CD4-positive, CD25-positive, alpha-beta regulatory T cell (primary cell): ENCODE measurements around the gene EFNB2. TPM values are rescaled to one million over a fixed set of nuclear protein-coding genes. Genes with fewer than 3 reads are reported as not detected.
A peak's percentile ranks its signal among the peaks of the same experiment; 100 is the strongest.

Experiments used
- ATAC-seq, 2 donors: fragments of 150-1000 bp; cut with Tn5 transposase; one replicate each; pipeline ENCODE4 v1.10.0; 2021; ENCODE audit warnings: low read depth in 2 of 2, moderate number of reproducible peaks in 2 of 2, moderate library complexity in 1 of 2
- DNase-seq, 3 donors: peaks; one replicate each; pipeline versions ENCODE4 v3.0.0 to v3.0.0-alpha.2; 2012 to 2022; ENCODE audit warnings: mixed read lengths in 1 of 3
- H3K27ac ChIP-seq: one replicate; pipeline ENCODE4 v1.7.0; 2013; ENCODE audit warnings: mild to moderate bottlenecking, low read length; ENCODE audit not compliant: insufficient read depth, poor library complexity, severe bottlenecking
- H3K27me3 ChIP-seq: one replicate; pipeline ENCODE4 v1.7.0; 2013; ENCODE audit warnings: low read length; ENCODE audit not compliant: control insufficient read depth, insufficient read depth
- H3K36me3 ChIP-seq: one replicate; pipeline ENCODE4 v1.7.0; 2013; ENCODE audit warnings: mild to moderate bottlenecking, low read length, moderate library complexity; ENCODE audit not compliant: control insufficient read depth, insufficient read depth
- H3K4me1 ChIP-seq: 2 replicates; pipeline ENCODE4 v1.7.0; 2013; ENCODE audit warnings: mild to moderate bottlenecking, low read length; ENCODE audit not compliant: insufficient read depth, control insufficient read depth, poor library complexity, severe bottlenecking
- H3K4me3 ChIP-seq: one replicate; pipeline ENCODE4 v1.7.0; 2013; ENCODE audit warnings: low read depth, mild to moderate bottlenecking, low read length, moderate library complexity
- H3K9me3 ChIP-seq, 2 experiments: 1 replicate in 1 of 2; 2 replicates in 1 of 2; pipeline ENCODE4 v1.7.0; 2013; ENCODE audit warnings: low read length in 2 of 2, mild to moderate bottlenecking in 1 of 2, moderate library complexity in 1 of 2; ENCODE audit not compliant: control insufficient read depth in 2 of 2
- H3K27ac Mint-ChIP-seq, 3 donors: one replicate each; pipeline ENCODE4 v1.8.0; 2020 to 2022; ENCODE audit warnings: mild to moderate bottlenecking in 3 of 3, mixed read lengths in 3 of 3, moderate library complexity in 2 of 3
- H3K27me3 Mint-ChIP-seq: one replicate; pipeline ENCODE4 v1.8.0; 2022; ENCODE audit warnings: mild to moderate bottlenecking, mixed read lengths
- H3K36me3 Mint-ChIP-seq: one replicate; pipeline ENCODE4 v1.8.0; 2020; ENCODE audit warnings: mixed read lengths
- H3K4me1 Mint-ChIP-seq, 4 donors: one replicate each; pipeline ENCODE4 v1.8.0; 2020 to 2022; ENCODE audit warnings: mixed read lengths in 4 of 4, mild to moderate bottlenecking in 1 of 4
- H3K4me3 Mint-ChIP-seq, 4 donors: one replicate each; pipeline ENCODE4 v1.8.0; 2020 to 2022; ENCODE audit warnings: mild to moderate bottlenecking in 4 of 4, mixed read lengths in 4 of 4, moderate library complexity in 3 of 4
- H3K9me3 Mint-ChIP-seq, 7 donors: one replicate each; pipeline ENCODE4 v1.8.0; 2020 to 2022; ENCODE audit warnings: mixed read lengths in 7 of 7, mild to moderate bottlenecking in 3 of 7, moderate library complexity in 2 of 7
- polyA plus RNA-seq, 4 donors: library from polyadenylated mRNA; unstranded; fragments of 300-500 nt; fragmentation: Illumina TruSeq; gene quantifications; one replicate each; pipeline ENCODE4 v1.2.3, GENCODE V29; 2021
- total RNA-seq: library from RNA; stranded (reverse); gene quantifications from one replicate; pipeline ENCODE4 v1.2.3, GENCODE V29; 2022

The EFNB2 gene
- total and polyA plus RNA-seq, 5 donors from 2014 or later: 0.20 to 0.49 (median 0.27) TPM; not detected in 2

DNA sequence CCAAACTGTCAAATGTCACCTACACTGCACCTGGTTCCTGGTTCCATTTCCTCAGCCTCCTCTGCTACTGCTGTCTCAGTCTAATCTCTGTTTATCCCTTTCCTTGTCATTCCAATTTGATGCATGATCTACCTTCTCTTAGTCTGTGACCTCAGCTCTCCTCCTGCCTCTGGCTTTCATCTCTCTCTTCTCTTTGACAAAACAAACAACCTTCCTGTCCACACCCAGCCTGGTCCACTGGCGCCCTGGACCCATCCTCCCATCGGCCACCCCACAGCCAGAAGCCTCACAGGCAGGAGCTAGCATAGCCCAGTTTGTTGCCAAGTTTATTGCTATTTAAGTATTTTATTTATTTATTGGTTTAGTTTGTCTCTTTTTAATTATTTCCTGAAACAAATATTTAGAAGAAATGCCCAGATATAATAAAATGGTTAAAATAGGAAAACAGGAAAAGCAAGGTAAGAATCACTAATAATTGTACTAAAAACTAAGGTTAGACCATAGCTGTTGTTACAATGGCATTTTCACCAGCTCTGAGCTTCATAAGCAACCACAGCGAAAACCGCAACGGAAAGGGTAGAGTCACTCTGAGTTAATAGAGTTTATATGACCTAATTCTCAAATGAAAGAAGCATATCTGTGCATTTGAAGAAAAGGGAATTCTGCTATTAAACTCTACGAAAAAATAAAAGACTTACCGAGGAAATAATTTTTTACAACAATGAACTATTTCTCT, 68.6 kb downstream of the EFNB2 start:
- H3K9me3 ChIP-seq: no peaks in the 10 kb centered on the region
- DNase-seq (no peak), ATAC-seq (no peak)
- H3K27ac ChIP-seq: no peak overlapping the region
- H3K4me1 ChIP-seq: no peaks in the 10 kb centered on the region
- H3K27me3 ChIP-seq: no peaks in the 10 kb centered on the region
- Mint-ChIP-seq H3K9me3 (no peaks in the 10 kb centered on the region), H3K36me3 (no peaks in the 10 kb centered on the region), H3K27me3 (peaks cover 4% of the 10 kb centered on the region), H3K4me1 (no peaks in the 10 kb centered on the region), H3K27ac (peak overlapping the region in 1 of 3 donors; percentile 5), H3K4me3 (no peak overlapping the region)
- no peak overlapping the region for H3K4me3 ChIP-seq
- no peaks in the 10 kb centered on the region for H3K36me3 ChIP-seq

DNA sequence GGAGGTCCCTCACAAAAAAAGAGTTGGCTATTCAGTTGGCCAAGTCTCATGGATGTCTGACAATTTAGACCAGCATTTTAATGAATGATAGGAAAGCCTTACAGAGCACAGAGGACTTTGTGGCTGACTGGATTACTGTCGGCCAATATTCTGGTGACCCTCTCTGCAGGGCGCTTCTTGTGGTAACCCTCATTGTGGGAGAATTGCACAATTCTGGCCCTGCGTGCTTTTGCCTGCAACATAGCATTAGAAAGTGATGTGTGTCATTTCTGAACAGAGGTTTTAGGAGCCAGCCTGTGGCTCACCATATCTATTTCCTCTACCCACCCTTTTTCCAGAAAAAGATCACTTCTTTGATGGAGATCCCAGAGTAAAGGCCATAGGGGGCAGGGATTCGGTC, 71.4 kb downstream of the EFNB2 start:
- Histone ChIP-seq H3K9me3 (no peaks in the 10 kb centered on the region), H3K36me3 (no peaks in the 10 kb centered on the region), H3K27me3 (no peaks in the 10 kb centered on the region), H3K4me1 (no peaks in the 10 kb centered on the region), H3K4me3 (no peak overlapping the region), H3K27ac (no peak overlapping the region)
- ATAC-seq: no peak
- Mint-ChIP-seq H3K4me3 (no peak overlapping the region), H3K9me3 (no peaks in the 10 kb centered on the region), H3K27me3 (no peaks in the 10 kb centered on the region), H3K36me3 (no peaks in the 10 kb centered on the region), H3K27ac (peak overlapping the region in 1 of 3 donors; percentile 18), H3K4me1 (no peaks in the 10 kb centered on the region)
- DNase-seq: no peak

DNA sequence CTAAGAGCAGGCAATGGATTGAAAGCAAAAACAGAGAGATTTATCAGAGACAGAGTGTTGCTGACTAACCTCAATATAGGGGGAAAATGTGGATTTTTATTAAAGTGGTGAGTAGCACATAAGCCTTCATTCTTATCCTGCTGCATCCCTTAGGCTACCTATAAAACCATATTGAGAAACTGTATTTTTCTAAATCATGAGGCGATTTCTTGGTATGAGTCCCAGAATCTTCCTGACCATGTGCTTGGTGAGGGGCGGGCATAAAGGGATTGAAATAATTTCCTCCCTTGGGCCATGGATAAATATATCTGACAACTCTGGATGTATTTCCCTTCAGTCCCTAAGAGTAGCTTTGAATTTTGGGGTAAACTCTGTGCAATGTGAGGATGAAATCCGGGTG, 72.8 kb downstream of the EFNB2 start:
- H3K27ac Mint-ChIP-seq: no peak overlapping the region
- Histone ChIP-seq H3K9me3 (no peaks in the 10 kb centered on the region), H3K4me1 (no peaks in the 10 kb centered on the region), H3K27ac (no peak overlapping the region), H3K4me3 (no peak overlapping the region), H3K36me3 (no peaks in the 10 kb centered on the region), H3K27me3 (no peaks in the 10 kb centered on the region)
- H3K4me3 Mint-ChIP-seq: no peak overlapping the region
- DNase-seq (no peak), ATAC-seq (no peak)
- H3K27me3 Mint-ChIP-seq: no peaks in the 10 kb centered on the region
- H3K9me3 Mint-ChIP-seq: no peaks in the 10 kb centered on the region
- no peaks in the 10 kb centered on the region for H3K36me3 Mint-ChIP-seq
- H3K4me1 Mint-ChIP-seq: no peaks in the 10 kb centered on the region

DNA sequence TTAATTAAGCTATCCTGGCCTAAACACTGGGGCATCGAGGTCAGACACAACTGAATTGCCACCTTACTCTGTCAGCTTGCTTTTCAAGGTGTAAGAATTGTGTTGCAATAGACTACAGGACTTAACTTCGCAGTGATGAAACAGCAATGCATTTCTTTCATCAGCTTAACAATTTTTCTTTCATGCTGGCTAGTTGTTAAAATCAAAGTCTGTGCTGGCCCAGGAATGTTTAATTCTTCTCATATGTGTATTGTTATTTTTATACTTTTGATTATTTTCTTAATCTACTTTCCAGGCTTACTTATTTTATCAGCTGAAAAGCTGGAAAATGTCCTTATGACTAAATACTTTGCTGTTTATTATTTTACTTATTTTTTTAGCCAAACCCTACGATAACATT, 79.7 kb downstream of the EFNB2 start:
- Mint-ChIP-seq H3K27me3 (peaks cover 8% of the 10 kb centered on the region), H3K36me3 (no peaks in the 10 kb centered on the region), H3K27ac (no peak overlapping the region), H3K4me1 (no peaks in the 10 kb centered on the region), H3K9me3 (peaks cover 0 to 2% (median 0%) of the 10 kb centered on the region in 7 donors), H3K4me3 (no peak overlapping the region)
- no peaks in the 10 kb centered on the region for H3K27me3 ChIP-seq
- H3K4me1 ChIP-seq: no peaks in the 10 kb centered on the region
- DNase-seq (no peak), ATAC-seq (no peak)
- H3K4me3 ChIP-seq: no peak overlapping the region
- no peak overlapping the region for H3K27ac ChIP-seq
- H3K36me3 ChIP-seq: no peaks in the 10 kb centered on the region
- no peaks in the 10 kb centered on the region for H3K9me3 ChIP-seq

DNA sequence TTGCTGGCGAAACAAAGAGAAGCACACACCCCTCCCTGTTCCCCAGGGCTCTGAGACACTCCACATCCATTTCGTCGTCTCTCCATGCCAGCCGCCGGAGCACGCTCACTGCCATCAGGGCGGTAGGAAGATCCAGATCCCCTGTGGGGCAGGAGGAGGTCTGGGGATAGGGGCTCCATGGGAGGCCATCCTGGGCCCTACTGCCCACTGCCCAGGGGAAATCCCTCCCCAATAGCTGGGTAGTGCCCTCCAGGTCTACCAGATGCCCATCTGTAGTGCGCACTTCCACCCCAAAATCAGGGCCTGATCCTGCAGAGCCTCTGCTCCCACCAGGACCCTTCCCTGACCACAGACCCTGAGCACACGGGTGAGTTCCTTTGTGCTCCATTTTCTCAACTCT, 80.3 kb downstream of the EFNB2 start:
- Histone ChIP-seq H3K4me3 (no peak overlapping the region), H3K36me3 (no peaks in the 10 kb centered on the region), H3K4me1 (no peaks in the 10 kb centered on the region), H3K27me3 (no peaks in the 10 kb centered on the region), H3K27ac (no peak overlapping the region), H3K9me3 (no peaks in the 10 kb centered on the region)
- DNase-seq: no peak
- H3K4me3 Mint-ChIP-seq: no peak overlapping the region
- no peak overlapping the region for H3K27ac Mint-ChIP-seq
- peaks cover 8% of the 10 kb centered on the region for H3K27me3 Mint-ChIP-seq
- H3K4me1 Mint-ChIP-seq: no peaks in the 10 kb centered on the region
- H3K9me3 Mint-ChIP-seq: peaks cover 0 to 2% (median 0%) of the 10 kb centered on the region in 7 donors
- no peaks in the 10 kb centered on the region for H3K36me3 Mint-ChIP-seq
- no peak for ATAC-seq

DNA sequence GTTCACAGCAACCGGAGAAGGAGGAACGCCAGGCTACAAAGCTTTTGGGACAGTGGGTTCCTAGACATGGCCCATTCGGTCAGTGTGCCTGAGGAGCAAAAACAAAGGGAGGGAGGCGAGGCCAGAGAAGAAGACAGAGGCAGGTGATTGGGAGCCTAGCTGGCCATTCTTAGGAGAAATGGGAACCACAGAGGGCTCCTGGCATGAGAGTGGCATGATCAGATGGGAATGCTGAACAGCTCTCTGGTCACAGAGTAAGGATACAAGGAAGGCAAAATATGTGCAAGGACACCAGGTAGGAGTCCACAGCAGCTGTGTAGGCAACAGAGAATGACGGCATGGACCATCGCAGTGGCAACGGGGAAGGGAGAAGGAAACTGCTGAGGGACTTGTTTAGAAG, 82.4 kb downstream of the EFNB2 start:
- Histone ChIP-seq H3K36me3 (no peaks in the 10 kb centered on the region), H3K27me3 (no peaks in the 10 kb centered on the region), H3K4me1 (no peaks in the 10 kb centered on the region), H3K9me3 (no peaks in the 10 kb centered on the region), H3K4me3 (no peak overlapping the region), H3K27ac (no peak overlapping the region)
- Mint-ChIP-seq H3K36me3 (no peaks in the 10 kb centered on the region), H3K9me3 (peaks cover 0 to 2% (median 0%) of the 10 kb centered on the region in 7 donors), H3K27me3 (peaks cover 12% of the 10 kb centered on the region), H3K27ac (no peak overlapping the region), H3K4me3 (no peak overlapping the region), H3K4me1 (no peaks in the 10 kb centered on the region)
- ATAC-seq: no peak
- no peak for DNase-seq

DNA sequence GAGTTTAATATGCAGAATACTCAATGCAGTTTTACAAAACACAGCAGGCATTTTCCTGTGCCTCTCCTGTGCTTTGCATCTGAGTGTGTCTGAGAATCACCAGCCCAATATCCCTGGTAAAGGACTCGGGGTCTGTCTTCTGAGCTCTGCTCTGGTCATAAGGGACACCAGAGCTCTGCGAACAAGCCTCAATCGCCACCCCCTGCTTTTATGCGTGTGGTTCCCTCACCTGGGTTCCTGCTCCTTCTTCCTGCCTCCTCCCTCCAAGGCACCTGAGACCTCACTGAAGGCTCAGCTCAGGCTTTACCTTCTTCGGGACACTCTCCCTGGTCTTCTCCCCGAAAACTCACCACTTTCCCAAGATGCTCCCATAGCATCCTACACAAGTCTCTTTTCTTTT, 84.5 kb downstream of the EFNB2 start:
- no peak for ATAC-seq
- Mint-ChIP-seq H3K36me3 (no peaks in the 10 kb centered on the region), H3K27me3 (peaks cover 12% of the 10 kb centered on the region)

DNA sequence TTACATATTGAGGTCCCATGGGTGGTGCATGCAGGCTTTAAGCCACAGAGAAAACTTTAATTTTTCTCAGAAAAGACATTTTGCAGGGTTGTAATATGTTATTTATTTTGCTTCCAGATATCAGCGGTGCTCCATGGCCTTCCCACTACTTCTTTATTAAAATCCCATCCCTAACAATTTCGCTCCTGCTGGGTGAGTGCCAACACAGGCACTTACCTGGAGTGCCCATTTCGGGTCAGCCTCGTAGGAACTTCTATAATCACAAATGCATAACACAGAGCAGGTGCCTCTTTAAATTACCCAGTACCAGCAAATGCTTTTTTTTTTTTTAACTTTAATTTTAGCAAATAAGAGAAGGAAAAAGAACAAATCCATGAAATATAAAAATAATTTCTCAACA, 86.4 kb downstream of the EFNB2 start:
- Histone ChIP-seq H3K4me3 (no peak overlapping the region), H3K9me3 (no peaks in the 10 kb centered on the region), H3K4me1 (no peaks in the 10 kb centered on the region), H3K27ac (no peak overlapping the region), H3K36me3 (no peaks in the 10 kb centered on the region), H3K27me3 (no peaks in the 10 kb centered on the region)
- Mint-ChIP-seq H3K36me3 (no peaks in the 10 kb centered on the region), H3K4me1 (no peaks in the 10 kb centered on the region), H3K9me3 (peaks cover 0 to 4% (median 0%) of the 10 kb centered on the region in 7 donors), H3K4me3 (no peak overlapping the region), H3K27me3 (peaks cover 12% of the 10 kb centered on the region), H3K27ac (no peak overlapping the region)
- ATAC-seq (no peak), DNase-seq (no peak)

More for the DNA sequence above, 84.5 kb downstream of the EFNB2 start:
- DNase-seq: no peak
- Histone ChIP-seq H3K9me3 (no peaks in the 10 kb centered on the region), H3K27me3 (no peaks in the 10 kb centered on the region), H3K36me3 (no peaks in the 10 kb centered on the region), H3K27ac (no peak overlapping the region), H3K4me3 (no peak overlapping the region), H3K4me1 (no peaks in the 10 kb centered on the region)
- Mint-ChIP-seq H3K27ac (no peak overlapping the region), H3K4me3 (no peak overlapping the region), H3K9me3 (peaks cover 0 to 2% (median 0%) of the 10 kb centered on the region in 7 donors), H3K4me1 (no peaks in the 10 kb centered on the region)
